Measurements from ENCODE around the gene FSCN2. TPM values are rescaled to one million over a fixed set of nuclear protein-coding genes. Genes with fewer than 3 reads are reported as not detected.

Gene FSCN2
- total RNA-seq, 8 experiments from 2014 or later, result 0.36 to 3.0 (median 1.2) TPM

DNA sequence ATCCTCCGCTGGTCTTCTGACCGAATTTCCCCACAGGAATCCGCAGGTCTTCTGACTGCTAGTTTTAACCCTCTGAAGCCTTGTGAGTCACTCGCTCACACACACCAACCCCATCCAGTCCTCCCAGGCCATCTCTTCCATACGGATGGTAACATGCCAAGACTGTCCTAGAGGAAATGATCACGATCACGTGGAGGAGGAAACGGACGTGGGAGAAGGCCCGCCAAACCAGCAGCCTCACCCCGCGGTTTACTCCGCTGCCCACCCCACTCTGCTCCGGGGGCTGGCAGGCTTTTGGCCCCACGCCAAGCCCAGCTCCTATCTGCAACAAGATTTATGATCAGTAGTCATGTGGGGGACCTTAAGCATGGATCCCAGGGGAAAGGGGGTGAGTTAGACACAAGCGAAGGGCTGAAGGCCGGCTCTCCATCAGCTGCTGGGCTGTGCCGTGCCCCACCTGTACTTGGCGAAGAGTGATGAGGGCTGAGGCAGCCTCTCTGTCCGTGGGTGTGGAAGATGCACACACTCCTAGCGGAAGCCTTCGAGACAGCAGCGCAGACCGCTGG lies 25.5 kb downstream of the FSCN2 start:
- WGBS, 10 experiments, result 9 to 93% (median 28%) methylated on average over 2 to 12 of the region's 24 CpGs; no CpG with 5 or more reads in 2 of the 10 experiments
- H3K4me1 ChIP-seq (replicated peaks in 1 of 2), result peaks cover 19 to 23% of the 10 kb centered on the region in 2 donors
- peak overlapping the region; percentile 88 to 94 for H3K27ac ChIP-seq
- in situ Hi-C loops (cut with MboI; ENCODE audit: low pct_unique_long_range_greater_than_20kb in 2 of 9, low sequenced_read_pairs in 9 of 9, unreplicated experiment in 9 of 9), result no loop called here
- peak; percentile 8 to 67 (median 43) for ATAC-seq (replicated peaks in 6 of 8)
- H3K4me3 ChIP-seq, result peak overlapping the region; percentile 71 to 100 (median 92)

DNA sequence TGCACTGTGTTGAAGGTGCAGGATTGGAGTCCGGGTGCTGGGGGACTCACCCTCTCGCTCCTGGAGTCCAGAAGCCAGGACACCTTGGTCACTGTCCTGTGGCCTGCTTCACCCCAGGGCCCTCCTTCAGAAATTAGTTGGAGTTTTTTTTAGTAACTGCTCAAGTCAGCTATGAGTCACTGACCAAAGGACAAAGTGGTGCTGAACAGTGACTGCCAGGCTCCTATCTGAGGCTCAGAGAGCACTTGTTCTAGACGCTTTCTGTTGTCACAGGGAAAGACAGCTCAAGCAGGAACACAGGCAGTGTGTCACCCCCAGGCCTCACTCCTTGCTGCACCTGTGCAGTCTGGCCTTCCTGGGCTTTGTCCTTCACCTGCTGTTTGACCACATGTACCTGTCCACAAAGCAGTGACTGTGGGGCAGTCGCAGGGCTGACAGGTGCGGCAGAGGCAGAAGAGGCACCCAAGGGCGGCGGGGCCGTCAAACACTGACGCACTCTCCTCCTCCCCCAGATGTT lies 28.1 kb downstream of the FSCN2 start:
- Histone ChIP-seq H3K27ac (no peak overlapping the region), H3K4me3 (no peak overlapping the region), H3K4me1 (replicated peaks in 1 of 2) (peaks cover 13 to 16% of the 10 kb centered on the region in 2 donors)
- in situ Hi-C loops (cut with MboI; ENCODE audit: low pct_unique_long_range_greater_than_20kb in 2 of 9, low sequenced_read_pairs in 9 of 9, unreplicated experiment in 9 of 9), result no loop called here
- no peak for ATAC-seq (replicated peaks in 6 of 8)
- whole genome bisulfite sequencing, 10 experiments, result 100% methylated on average over 1 to 5 of the region's 9 CpGs; no CpG with 5 or more reads in 7 of the 10 experiments

DNA sequence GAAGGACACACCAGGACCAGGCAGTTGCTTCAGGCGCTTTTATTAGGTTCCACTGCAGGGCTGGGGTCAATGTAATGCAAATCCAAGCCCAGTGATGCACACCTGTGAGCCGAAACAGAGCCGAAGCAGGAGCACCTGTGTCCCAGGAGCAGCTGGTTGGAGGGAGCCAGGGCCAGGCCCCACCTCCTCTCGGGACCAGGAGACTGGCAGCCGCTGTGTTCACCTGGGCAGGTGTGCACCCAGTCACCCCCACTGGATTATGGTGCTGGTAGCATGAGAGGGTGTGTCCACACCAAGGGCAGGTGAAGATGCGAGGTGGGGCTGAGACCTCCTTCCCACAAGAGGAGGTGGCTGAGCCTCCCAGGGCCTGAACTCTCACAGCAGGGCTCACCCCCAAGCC lies 28.7 kb downstream of the FSCN2 start:
- in situ Hi-C loops (cut with MboI; ENCODE audit: low pct_unique_long_range_greater_than_20kb in 2 of 9, low sequenced_read_pairs in 9 of 9, unreplicated experiment in 9 of 9), result no loop called here
- peaks cover 13 to 14% of the 10 kb centered on the region in 2 donors for H3K4me1 ChIP-seq (replicated peaks in 1 of 2)
- H3K4me3 ChIP-seq, result no peak overlapping the region
- no peak for ATAC-seq (replicated peaks in 6 of 8)
- H3K27ac ChIP-seq, result no peak overlapping the region
- WGBS, 10 experiments, result 89 to 100% (median 97%) methylated on average over 1 to 6 of the region's 6 CpGs; no CpG with 5 or more reads in 7 of the 10 experiments

DNA sequence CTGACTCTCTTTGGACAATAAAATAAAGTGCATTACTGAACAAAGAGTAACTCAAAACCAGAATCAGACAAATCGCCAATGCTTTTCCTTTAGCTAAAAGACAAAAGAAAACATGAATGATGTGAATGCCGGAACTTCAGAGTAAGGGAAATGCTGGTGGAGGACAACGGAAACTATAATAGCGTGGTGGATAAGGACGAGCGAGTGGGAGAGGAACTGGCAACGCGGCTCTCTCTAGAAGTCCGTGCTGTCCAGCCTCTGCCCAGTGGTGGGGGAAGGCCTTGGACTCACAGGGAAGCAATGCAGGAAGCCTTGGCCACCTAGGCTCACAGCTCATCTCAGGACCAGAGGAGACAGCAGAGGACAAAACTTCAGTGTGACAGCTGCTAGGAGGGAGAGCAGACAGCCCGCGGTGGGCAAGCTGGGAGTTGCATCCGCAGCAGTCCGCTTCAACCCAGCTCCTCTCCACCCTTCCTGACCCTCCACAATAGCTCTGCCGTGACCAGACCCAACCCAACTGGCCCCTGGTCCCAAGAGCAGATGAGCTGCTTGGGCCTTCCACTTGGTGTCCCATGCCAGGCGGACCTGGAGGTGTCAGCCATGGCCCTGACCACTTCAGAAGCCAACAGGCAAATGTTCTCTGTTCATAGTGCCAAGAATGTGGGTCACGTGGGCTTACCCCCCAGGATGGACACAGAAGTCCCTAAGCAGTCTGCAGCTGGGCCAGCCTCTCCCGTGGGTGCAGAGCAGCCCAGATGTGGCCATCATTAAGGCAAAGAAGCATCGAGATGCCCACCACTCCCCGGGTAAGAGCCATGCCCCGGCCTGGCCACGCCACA lies 29.3 kb downstream of the FSCN2 start:
- no peak for ATAC-seq (replicated peaks in 6 of 8)
- Histone ChIP-seq H3K4me3 (no peak overlapping the region), H3K4me1 (replicated peaks in 1 of 2) (peaks cover 13 to 14% of the 10 kb centered on the region in 2 donors), H3K27ac (no peak overlapping the region)
- in situ Hi-C loops (cut with MboI; ENCODE audit: low pct_unique_long_range_greater_than_20kb in 2 of 9, low sequenced_read_pairs in 9 of 9, unreplicated experiment in 9 of 9), result no loop called here
- WGBS, 10 experiments, result 87 to 100% (median 95%) methylated on average over 1 to 13 of the region's 21 CpGs; no CpG with 5 or more reads in 1 of the 10 experiments

DNA sequence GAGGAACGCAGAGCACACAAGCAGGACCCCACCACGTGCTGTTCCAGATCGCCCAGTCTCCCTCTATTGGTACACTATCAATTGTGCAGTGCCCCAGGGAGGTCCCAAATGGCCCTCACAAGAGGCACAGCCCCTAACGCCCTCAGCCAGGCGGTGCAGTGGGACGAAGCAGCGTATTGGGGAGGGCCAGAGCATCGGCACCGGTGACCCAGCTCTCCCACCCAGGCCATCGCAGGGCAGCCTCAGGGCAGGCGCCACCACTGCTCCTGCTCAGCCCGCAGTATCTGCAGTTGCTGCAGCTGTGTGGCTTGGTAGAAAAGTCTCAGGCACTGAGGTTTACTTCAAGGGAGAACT lies 29.9 kb downstream of the FSCN2 start:
- H3K4me3 ChIP-seq, result no peak overlapping the region
- peaks cover 13 to 14% of the 10 kb centered on the region in 2 donors for H3K4me1 ChIP-seq (replicated peaks in 1 of 2)

DNA sequence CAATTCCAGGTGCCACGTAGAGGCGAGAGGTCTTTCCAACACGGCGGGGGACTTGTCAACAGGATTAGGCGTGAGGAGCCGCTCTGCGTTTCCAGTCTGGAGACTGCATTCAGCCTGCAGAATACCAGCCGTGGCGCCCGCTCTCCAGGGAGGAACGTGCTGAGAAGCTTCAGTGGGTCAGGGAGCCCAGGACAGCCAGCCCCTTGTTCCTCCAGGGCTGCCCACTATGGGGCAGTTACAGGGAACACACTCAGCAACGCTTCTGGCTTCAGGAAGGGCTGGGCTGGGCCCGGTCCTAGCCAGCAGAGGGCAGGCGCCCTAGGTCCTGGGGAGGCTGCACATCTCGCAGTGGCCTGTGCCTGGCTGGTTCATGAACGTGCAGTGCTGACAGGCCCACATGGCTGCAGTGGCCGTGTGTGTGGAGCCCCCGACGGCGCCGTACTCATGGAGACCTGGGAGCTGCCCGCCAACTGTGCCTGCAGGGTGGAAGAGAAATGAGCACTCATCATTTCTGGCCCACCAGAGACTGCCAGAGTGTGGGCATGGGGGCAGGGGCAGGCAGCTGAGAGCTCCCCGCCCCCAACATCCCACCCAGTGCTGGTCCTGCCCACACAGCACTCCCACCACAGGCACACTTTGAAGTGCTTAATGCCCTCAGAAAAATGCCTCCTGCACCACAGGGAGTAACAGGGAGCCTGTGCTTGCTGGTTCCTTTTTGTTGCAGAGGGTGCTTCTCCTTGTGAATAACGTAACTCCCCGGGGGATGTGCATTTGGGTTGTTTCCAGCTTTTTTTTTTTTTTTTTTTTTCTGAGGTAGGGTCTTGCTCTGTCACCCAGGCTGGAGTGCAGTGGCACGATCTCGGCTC lies 31.0 kb downstream of the FSCN2 start:
- in situ Hi-C loops (cut with MboI; ENCODE audit: low pct_unique_long_range_greater_than_20kb in 2 of 9, low sequenced_read_pairs in 9 of 9, unreplicated experiment in 9 of 9), result no loop called here
- WGBS, 10 experiments, result 84 to 89% (median 87%) methylated on average over 4 to 11 of the region's 27 CpGs; no CpG with 5 or more reads in 6 of the 10 experiments
- Histone ChIP-seq H3K4me3 (no peak overlapping the region), H3K4me1 (replicated peaks in 1 of 2) (peaks cover 4 to 5% of the 10 kb centered on the region in 2 donors), H3K27ac (no peak overlapping the region)
- ATAC-seq (replicated peaks in 6 of 8), result peak in 6 of 8 experiments; percentile 45 to 75 (median 66)

More for the DNA sequence above, 29.9 kb downstream of the FSCN2 start:
- ATAC-seq (replicated peaks in 6 of 8), result no peak
- H3K27ac ChIP-seq, result no peak overlapping the region
- in situ Hi-C loops (cut with MboI; ENCODE audit: low pct_unique_long_range_greater_than_20kb in 2 of 9, low sequenced_read_pairs in 9 of 9, unreplicated experiment in 9 of 9), result no loop called here
- 95% methylated on average over 11 of the region's 12 CpGs; no CpG with 5 or more reads in 9 of the 10 experiments for WGBS, 10 experiments

DNA sequence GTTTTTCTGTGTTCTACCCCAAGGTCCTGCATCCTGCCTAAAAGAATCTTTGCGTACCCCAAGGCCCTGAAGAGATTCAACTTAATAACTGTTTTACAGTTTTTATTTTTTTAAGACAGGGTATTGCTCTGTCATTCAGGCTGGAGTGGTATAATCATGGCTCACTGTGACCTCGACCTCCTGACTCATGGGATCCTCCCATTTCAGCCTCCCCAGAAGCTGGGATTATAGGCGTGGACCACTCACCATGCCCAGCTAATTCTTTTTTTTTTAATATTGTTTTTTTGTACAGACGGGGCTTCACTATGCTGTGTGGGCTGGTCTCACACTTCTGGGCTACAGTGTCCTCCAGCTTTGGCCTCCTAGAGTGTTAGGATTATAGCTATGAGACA lies 33.3 kb downstream of the FSCN2 start:
- ATAC-seq (replicated peaks in 6 of 8), result peak in 1 of 8 experiments; percentile 30
- WGBS, 10 experiments, result 55 to 100% (median 92%) methylated on average over 1 to 4 of the region's 4 CpGs; no CpG with 5 or more reads in 1 of the 10 experiments
- in situ Hi-C loops (cut with MboI; ENCODE audit: low pct_unique_long_range_greater_than_20kb in 2 of 9, low sequenced_read_pairs in 9 of 9, unreplicated experiment in 9 of 9), result no loop called here
- H3K4me3 ChIP-seq, result no peak overlapping the region
- no peak overlapping the region for H3K27ac ChIP-seq
- no peaks in the 10 kb centered on the region for H3K4me1 ChIP-seq (replicated peaks in 1 of 2)

DNA sequence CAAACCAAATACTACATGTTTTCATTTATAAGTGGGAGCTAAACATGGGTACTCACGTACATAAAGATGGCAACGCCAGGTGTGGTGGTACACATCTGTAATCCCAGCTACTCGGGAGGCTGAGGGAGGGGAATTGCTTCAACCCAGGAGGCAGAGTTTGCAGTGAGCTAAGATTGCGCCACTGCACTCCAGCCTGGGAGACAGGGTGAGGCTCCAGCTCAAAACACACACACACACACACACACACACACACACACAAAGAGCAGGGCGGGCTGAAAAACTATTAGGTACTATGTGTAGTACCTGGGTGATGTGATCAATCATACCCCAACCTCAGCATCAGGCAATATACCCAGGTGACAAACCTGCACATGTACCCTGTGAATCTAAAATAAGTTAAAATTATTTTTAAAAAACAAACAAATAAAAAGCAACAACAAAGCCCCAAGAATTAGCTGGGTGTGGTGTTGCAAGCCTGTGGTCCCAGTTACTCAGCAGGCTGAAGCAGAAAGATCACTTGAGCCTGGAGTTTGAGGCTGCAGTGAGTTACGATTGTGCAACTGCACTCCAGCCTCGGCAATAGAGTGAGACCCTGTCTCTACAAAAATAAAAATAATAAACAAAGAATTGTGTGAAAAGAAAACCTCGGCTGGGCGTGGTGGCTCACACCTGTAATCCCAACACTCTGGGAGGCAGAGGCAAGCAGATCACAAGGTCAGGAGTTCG lies 35.8 kb downstream of the FSCN2 start:
- H3K4me1 ChIP-seq (replicated peaks in 1 of 2), result no peaks in the 10 kb centered on the region

DNA sequence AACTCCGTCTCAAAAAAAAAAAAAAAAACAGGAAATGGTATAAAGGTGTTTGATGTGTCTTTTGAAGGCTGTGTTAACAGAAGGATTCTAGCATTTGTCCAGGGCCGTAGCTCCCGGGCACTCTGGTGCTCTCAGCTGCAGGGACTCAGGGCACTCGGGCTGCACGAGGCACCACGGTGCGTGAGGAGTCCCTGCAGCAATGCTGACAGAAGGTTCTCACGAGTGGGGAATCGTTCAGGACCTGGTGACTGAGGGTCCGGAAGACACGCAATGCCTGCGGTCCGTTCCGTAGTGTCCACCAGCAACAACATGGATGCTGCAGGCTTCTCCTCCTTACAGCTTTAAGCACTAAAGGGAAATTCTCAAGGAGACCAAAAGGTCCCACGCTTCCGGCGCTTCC lies 36.6 kb downstream of the FSCN2 start:
- no peak overlapping the region for H3K4me3 ChIP-seq
- WGBS, 10 experiments, result 82 to 100% (median 96%) methylated on average over 1 to 13 of the region's 17 CpGs; no CpG with 5 or more reads in 2 of the 10 experiments
- no peak for ATAC-seq (replicated peaks in 6 of 8)

More for the DNA sequence above, 35.8 kb downstream of the FSCN2 start:
- 33 to 100% (median 94%) methylated on average over 2 to 8 of the region's 10 CpGs; no CpG with 5 or more reads in 1 of the 10 experiments for WGBS, 10 experiments
- ATAC-seq (replicated peaks in 6 of 8), result peak in 1 of 8 experiments; percentile 25
- in situ Hi-C loops (cut with MboI; ENCODE audit: low pct_unique_long_range_greater_than_20kb in 2 of 9, low sequenced_read_pairs in 9 of 9, unreplicated experiment in 9 of 9), result no loop called here
- Histone ChIP-seq H3K27ac (no peak overlapping the region), H3K4me3 (no peak overlapping the region)

DNA sequence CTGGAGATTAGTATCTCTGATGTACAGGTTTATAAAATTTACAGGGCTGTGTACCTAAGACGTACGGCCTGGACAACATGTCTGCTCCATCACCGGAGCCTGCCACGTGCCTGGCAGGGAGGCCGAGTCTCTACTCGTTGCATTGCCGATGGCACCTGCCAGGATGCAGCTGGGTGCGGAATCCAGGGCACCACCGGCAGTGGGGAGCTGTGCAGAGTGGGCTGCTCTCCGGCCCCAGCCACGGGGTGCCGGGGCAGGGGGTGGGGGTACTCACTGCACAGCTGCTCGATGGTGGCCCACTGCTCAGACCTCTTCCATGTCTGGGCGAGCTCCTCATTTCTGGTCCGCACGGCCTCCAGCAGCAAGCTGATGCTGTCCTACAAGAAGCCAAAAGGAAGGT lies 37.1 kb downstream of the FSCN2 start:
- WGBS, 10 experiments, result 87 to 100% (median 98%) methylated on average over 1 to 4 of the region's 16 CpGs; no CpG with 5 or more reads in 6 of the 10 experiments
- no peak for ATAC-seq (replicated peaks in 6 of 8)
- in situ Hi-C loops (cut with MboI; ENCODE audit: low pct_unique_long_range_greater_than_20kb in 2 of 9, low sequenced_read_pairs in 9 of 9, unreplicated experiment in 9 of 9), result no loop called here
- Histone ChIP-seq H3K4me1 (replicated peaks in 1 of 2) (no peaks in the 10 kb centered on the region), H3K4me3 (no peak overlapping the region), H3K27ac (no peak overlapping the region)

More for the DNA sequence above, 36.6 kb downstream of the FSCN2 start:
- H3K27ac ChIP-seq, result no peak overlapping the region
- no peaks in the 10 kb centered on the region for H3K4me1 ChIP-seq (replicated peaks in 1 of 2)
- in situ Hi-C loops (cut with MboI; ENCODE audit: low pct_unique_long_range_greater_than_20kb in 2 of 9, low sequenced_read_pairs in 9 of 9, unreplicated experiment in 9 of 9), result no loop called here

DNA sequence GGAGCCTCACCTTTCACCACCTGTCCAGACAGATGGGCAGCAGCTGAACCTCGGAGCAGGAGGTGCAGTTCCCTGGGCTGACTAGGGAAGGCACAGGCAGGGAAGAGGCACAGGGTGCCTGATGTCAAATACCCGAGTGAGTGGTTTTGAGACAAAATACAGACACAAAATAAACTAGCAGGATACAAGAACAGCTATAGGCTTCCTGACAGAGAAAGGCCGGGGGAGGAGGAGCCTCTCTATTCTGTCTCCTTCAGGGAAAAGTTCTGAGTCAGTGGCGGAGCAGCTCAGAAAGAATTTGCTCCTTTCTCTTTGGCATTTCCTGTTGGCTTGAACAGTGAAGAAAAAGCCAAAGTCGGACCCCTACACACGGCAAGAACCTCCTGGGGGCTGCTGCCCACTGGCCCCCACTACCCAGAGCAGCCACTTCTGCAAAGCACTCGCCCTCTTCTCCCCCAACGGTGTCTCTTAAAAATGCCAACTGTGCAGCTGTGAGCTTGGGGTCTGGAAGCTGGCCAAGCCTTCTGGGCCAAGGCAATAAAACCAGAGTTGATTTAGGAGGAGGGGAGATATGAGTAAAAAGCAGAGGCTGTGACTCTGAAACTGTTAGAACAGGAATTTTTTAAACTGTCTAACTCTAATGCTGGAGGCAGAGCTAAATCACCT lies 38.4 kb downstream of the FSCN2 start:
- H3K4me3 ChIP-seq, result no peak overlapping the region
- WGBS, 10 experiments, result 5 to 89% (median 64%) methylated on average over 2 to 6 of the region's 8 CpGs; no CpG with 5 or more reads in 2 of the 10 experiments
- no peak overlapping the region for H3K27ac ChIP-seq
- no peaks in the 10 kb centered on the region for H3K4me1 ChIP-seq (replicated peaks in 1 of 2)
- in situ Hi-C loops (cut with MboI; ENCODE audit: low pct_unique_long_range_greater_than_20kb in 2 of 9, low sequenced_read_pairs in 9 of 9, unreplicated experiment in 9 of 9), result no loop called here
- ATAC-seq (replicated peaks in 6 of 8), result peak in 6 of 8 experiments; percentile 51 to 91 (median 76)

DNA sequence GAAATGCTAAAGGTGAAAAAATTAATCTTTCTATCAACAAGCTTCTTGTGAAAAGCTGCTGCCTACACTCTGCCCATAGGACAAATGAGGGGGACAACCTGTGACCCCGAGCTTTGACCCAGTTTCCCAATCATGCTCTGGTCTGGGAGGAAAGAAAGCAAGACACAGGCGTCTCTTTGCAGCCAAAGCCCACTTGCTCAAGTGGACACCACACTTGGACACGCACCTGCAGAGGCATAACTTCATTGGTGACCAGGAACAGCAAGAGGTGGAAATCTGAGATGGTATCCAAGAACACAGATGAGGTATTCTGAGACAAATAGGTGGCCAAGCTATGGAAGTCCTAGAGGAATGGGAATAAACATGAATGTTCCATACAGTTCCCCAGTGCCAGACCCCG lies 39.0 kb downstream of the FSCN2 start:
- H3K27ac ChIP-seq, result no peak overlapping the region
- H3K4me1 ChIP-seq (replicated peaks in 1 of 2), result no peaks in the 10 kb centered on the region
- WGBS, 10 experiments, result 0 to 100% (median 81%) methylated on average over 1 to 3 of the region's 4 CpGs; no CpG with 5 or more reads in 4 of the 10 experiments
- ATAC-seq (replicated peaks in 6 of 8), result no peak
- in situ Hi-C loops (cut with MboI; ENCODE audit: low pct_unique_long_range_greater_than_20kb in 2 of 9, low sequenced_read_pairs in 9 of 9, unreplicated experiment in 9 of 9), result no loop called here
- no peak overlapping the region for H3K4me3 ChIP-seq
